ENCODE data around the gene MARS1. TPM values are rescaled to one million over a fixed set of nuclear protein-coding genes. Genes with fewer than 3 reads are reported as not detected.

Gene MARS1
- total RNA-seq, 2 experiments from 2014 or later = 203 to 204 TPM

DNA sequence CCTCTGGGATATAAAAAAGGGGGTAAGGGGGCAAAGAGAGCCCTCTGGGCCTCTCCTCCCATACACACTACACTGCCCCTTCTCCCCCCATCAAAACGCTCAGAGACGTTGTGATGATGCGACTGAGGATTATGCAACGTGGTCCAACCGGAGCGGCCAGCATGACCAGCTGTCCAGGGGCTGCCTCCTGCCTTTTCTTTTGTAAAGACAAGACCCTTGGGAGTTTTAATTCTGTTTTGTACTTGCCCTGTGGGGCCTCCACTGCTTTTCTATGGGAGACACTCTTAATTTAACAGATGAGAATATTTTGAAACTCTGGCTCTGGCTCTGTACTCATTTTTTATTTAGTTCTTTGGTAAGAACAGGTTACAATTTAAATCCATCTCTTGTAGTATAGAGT lies 42.0 kb downstream of the MARS1 start:
- Mint-ChIP-seq H3K27me3 (no peaks in the 10 kb centered on the region), H3K9me3 (no peaks in the 10 kb centered on the region), H3K4me1 (ENCODE audit: low read depth) (no peaks in the 10 kb centered on the region), H3K27ac (peak overlapping the region; percentile 44), H3K36me3 (ENCODE audit: low read depth) (peaks cover 90% of the 10 kb centered on the region), H3K4me3 (no peak overlapping the region)
- no peaks in the 10 kb centered on the region for H3K27me3 ChIP-seq (ENCODE audit: control insufficient read depth in 1 of 2, insufficient read depth in 2 of 2, low read length in 2 of 2)
- DNase-seq (no peak), ATAC-seq (ENCODE audit: poor library complexity) (no peak)
- TF ChIP-seq, protein P1, sequence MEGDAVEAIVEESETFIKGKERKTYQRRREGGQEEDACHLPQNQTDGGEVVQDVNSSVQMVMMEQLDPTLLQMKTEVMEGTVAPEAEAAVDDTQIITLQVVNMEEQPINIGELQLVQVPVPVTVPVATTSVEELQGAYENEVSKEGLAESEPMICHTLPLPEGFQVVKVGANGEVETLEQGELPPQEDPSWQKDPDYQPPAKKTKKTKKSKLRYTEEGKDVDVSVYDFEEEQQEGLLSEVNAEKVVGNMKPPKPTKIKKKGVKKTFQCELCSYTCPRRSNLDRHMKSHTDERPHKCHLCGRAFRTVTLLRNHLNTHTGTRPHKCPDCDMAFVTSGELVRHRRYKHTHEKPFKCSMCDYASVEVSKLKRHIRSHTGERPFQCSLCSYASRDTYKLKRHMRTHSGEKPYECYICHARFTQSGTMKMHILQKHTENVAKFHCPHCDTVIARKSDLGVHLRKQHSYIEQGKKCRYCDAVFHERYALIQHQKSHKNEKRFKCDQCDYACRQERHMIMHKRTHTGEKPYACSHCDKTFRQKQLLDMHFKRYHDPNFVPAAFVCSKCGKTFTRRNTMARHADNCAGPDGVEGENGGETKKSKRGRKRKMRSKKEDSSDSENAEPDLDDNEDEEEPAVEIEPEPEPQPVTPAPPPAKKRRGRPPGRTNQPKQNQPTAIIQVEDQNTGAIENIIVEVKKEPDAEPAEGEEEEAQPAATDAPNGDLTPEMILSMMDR (IDR thresholded peaks at IDR 0.05) = no peak
- H3K27ac ChIP-seq (ENCODE audit: low read depth in 1 of 2, low read length in 2 of 2) = no peak overlapping the region
- peaks cover 96% of the 10 kb centered on the region for H3K36me3 ChIP-seq (ENCODE audit: insufficient read depth, low read length)
- peaks cover 17% of the 10 kb centered on the region for H3K4me1 ChIP-seq (ENCODE audit: insufficient read depth, low read length)
- H3K4me3 ChIP-seq (ENCODE audit: low read length) = no peak overlapping the region
- no peaks in the 10 kb centered on the region for H3K9me3 ChIP-seq (ENCODE audit: control insufficient read depth in 1 of 2, insufficient read depth in 1 of 2, low read length in 2 of 2)
- CTCF ChIA-PET = no interaction called here
- intact Hi-C loops (cut with DNase I, micrococcal nuclease) = no loop called here
- POLR2A ChIA-PET = no interaction called here

- Histone ChIP-seq H3K27me3 (ENCODE audit: control insufficient read depth in 1 of 2, insufficient read depth in 2 of 2, low read length in 2 of 2) (no peaks in the 10 kb centered on the region), H3K9me3 (ENCODE audit: control insufficient read depth in 1 of 2, insufficient read depth in 1 of 2, low read length in 2 of 2) (no peaks in the 10 kb centered on the region), H3K27ac (ENCODE audit: low read depth in 1 of 2, low read length in 2 of 2) (no peak overlapping the region), H3K4me1 (ENCODE audit: insufficient read depth, low read length) (peaks cover 10% of the 10 kb centered on the region), H3K36me3 (ENCODE audit: insufficient read depth, low read length) (peaks cover 95% of the 10 kb centered on the region), H3K4me3 (ENCODE audit: low read length) (no peak overlapping the region)
- ATAC-seq (ENCODE audit: poor library complexity) (no peak), DNase-seq (no peak)
- H3K27me3 Mint-ChIP-seq = no peaks in the 10 kb centered on the region
- no peak overlapping the region for H3K4me3 Mint-ChIP-seq
- intact Hi-C loops (cut with DNase I, micrococcal nuclease) = no loop called here
- POLR2A ChIA-PET = interaction anchor here (0.9 kb wide), 1 partner anchor 51 kb away, joined by 3 read pairs; the partner anchor contains the start of gene ARHGAP9
- TF ChIP-seq, protein P1 (IDR thresholded peaks at IDR 0.05) = no peak
- H3K4me1 Mint-ChIP-seq (ENCODE audit: low read depth) = no peaks in the 10 kb centered on the region
- H3K27ac Mint-ChIP-seq = no peak overlapping the region
- no peaks in the 10 kb centered on the region for H3K9me3 Mint-ChIP-seq
- CTCF ChIA-PET = no interaction called here
- H3K36me3 Mint-ChIP-seq (ENCODE audit: low read depth) = peaks cover 90% of the 10 kb centered on the region
Measured at GRCh38 chr12:57530396-57531142, 42.7 kb downstream of the MARS1 start.

DNA sequence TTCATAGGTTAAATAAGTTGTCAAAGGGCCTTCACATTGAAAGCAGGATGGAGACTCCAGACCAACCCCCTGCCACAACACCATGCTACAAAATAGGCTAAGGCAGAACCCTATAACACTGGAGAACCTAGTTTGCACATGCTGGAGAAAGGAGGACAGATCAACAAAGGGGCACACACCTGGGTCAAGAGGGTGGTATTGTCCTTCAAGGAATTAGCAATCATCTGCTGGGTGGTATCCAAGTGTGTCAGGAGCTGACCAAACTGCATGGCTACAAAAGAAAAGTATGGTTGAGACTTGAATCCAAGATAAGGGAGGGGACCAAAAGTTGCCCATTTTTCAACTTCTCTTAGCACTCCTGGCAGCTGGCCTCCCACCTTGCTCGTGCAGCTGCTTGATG lies 44.0 kb downstream of the MARS1 start:
- Mint-ChIP-seq H3K4me1 (ENCODE audit: low read depth) (no peaks in the 10 kb centered on the region), H3K27me3 (no peaks in the 10 kb centered on the region), H3K36me3 (ENCODE audit: low read depth) (peaks cover 94% of the 10 kb centered on the region), H3K4me3 (no peak overlapping the region), H3K27ac (peak overlapping the region; percentile 33), H3K9me3 (no peaks in the 10 kb centered on the region)
- H3K4me3 ChIP-seq (ENCODE audit: low read length) = no peak overlapping the region
- TF ChIP-seq, protein P1 (IDR thresholded peaks at IDR 0.05) = no peak
- no peak for ATAC-seq (ENCODE audit: poor library complexity)
- H3K9me3 ChIP-seq (ENCODE audit: control insufficient read depth in 1 of 2, insufficient read depth in 1 of 2, low read length in 2 of 2) = no peaks in the 10 kb centered on the region
- no peaks in the 10 kb centered on the region for H3K27me3 ChIP-seq (ENCODE audit: control insufficient read depth in 1 of 2, insufficient read depth in 2 of 2, low read length in 2 of 2)
- no peak for DNase-seq
- ChIA-PET POLR2A (interaction anchor here (0.6 to 1.4 kb wide), 2 partner anchors 15 to 25 kb away, joined by 3 to 6 read pairs; partner anchors contain the start of gene DCTN2), CTCF (interaction anchor here (0.6 kb wide), 1 partner anchor 45 kb away, joined by 4 read pairs; no protein-coding TSS in a partner anchor)
- peaks cover 84% of the 10 kb centered on the region for H3K36me3 ChIP-seq (ENCODE audit: insufficient read depth, low read length)
- intact Hi-C loops (cut with DNase I, micrococcal nuclease) = no loop called here
- H3K27ac ChIP-seq (ENCODE audit: low read depth in 1 of 2, low read length in 2 of 2) = no peak overlapping the region
- H3K4me1 ChIP-seq (ENCODE audit: insufficient read depth, low read length) = peaks cover under 1% of the 10 kb centered on the region
